Keratinocyte (primary cell): ENCODE results near the gene URGCP. TPM values are rescaled to one million over a fixed set of nuclear protein-coding genes. Genes with fewer than 3 reads are reported as not detected.

Source experiments
- DNase-seq: peaks from one replicate; pipeline ENCODE4 v3.0.0-alpha.2; 2011; ENCODE audit warnings: low read depth, missing footprints, low spot score
- FAIRE-seq: peaks from 2 replicates; lab custom pipeline; 2011; peaks lifted over from hg19 to GRCh38; lab: Jason Lieb, UNC
- H2AFZ ChIP-seq: 2 replicates; pipeline ENCODE4 v1.6.0; 2012; ENCODE audit warnings: low read length, control low read depth, inconsistent platforms; ENCODE audit not compliant: control insufficient read depth
- H3K27ac ChIP-seq: 2 replicates; pipeline ENCODE4 v1.5.1; 2011; ENCODE audit warnings: low read length; ENCODE audit not compliant: control insufficient read depth, insufficient read depth
- H3K27me3 ChIP-seq: 3 replicates; pipeline ENCODE4 v1.6.0; 2011; ENCODE audit warnings: low read length; ENCODE audit not compliant: control insufficient read depth, insufficient read depth; ENCODE audit errors: extremely low read depth
- H3K36me3 ChIP-seq, 2 experiments: 2 replicates in 1 of 2; 3 replicates in 1 of 2; pipeline ENCODE4 v1.5.1; 2011; ENCODE audit warnings: low read length in 2 of 2, mild to moderate bottlenecking in 1 of 2; ENCODE audit not compliant: control insufficient read depth in 2 of 2, insufficient read depth in 2 of 2; ENCODE audit errors: extremely low read depth in 1 of 2
- H3K4me1 ChIP-seq: 3 replicates; pipeline ENCODE4 v1.5.1; 2011; ENCODE audit warnings: low read length; ENCODE audit not compliant: control insufficient read depth, insufficient read depth; ENCODE audit errors: extremely low read depth
- H3K4me2 ChIP-seq: 3 replicates; pipeline ENCODE4 v1.6.0; 2011; ENCODE audit warnings: low read depth, low read length; ENCODE audit not compliant: control insufficient read depth, insufficient read depth; ENCODE audit errors: extremely low read depth
- H3K4me3 ChIP-seq, 3 experiments: fragments of 200-600 bp in 1 of 3; sonication (generic) in 1 of 3; 2 replicates in 2 of 3; 3 replicates in 1 of 3; pipeline ENCODE4 v1.5.1; 2011 to 2016; ENCODE audit warnings: low read length in 3 of 3, mild to moderate bottlenecking in 3 of 3, control low read depth in 2 of 3, inconsistent platforms in 1 of 3, low read depth in 1 of 3, mixed read lengths in 1 of 3, mixed run types in 1 of 3, moderate library complexity in 1 of 3; ENCODE audit not compliant: control insufficient read depth in 2 of 3, insufficient read depth in 2 of 3; ENCODE audit errors: extremely low read depth in 1 of 3
- H3K79me2 ChIP-seq: 2 replicates; pipeline ENCODE4 v1.6.0; 2012; ENCODE audit warnings: low read length; ENCODE audit not compliant: control insufficient read depth, insufficient read depth
- H3K9ac ChIP-seq: 3 replicates; pipeline ENCODE4 v1.6.0; 2011; ENCODE audit warnings: low read length; ENCODE audit not compliant: control insufficient read depth, insufficient read depth; ENCODE audit errors: extremely low read depth
- H3K9me1 ChIP-seq: 3 replicates; pipeline ENCODE4 v1.6.0; 2011; ENCODE audit warnings: low read length; ENCODE audit not compliant: control insufficient read depth, insufficient read depth; ENCODE audit errors: extremely low read depth
- H3K9me3 ChIP-seq: 2 replicates; pipeline ENCODE4 v1.5.1; 2012; ENCODE audit warnings: low read depth, low read length; ENCODE audit not compliant: control insufficient read depth
- H4K20me1 ChIP-seq: 3 replicates; pipeline ENCODE4 v1.6.0; 2011; ENCODE audit warnings: low read length; ENCODE audit not compliant: control insufficient read depth, insufficient read depth; ENCODE audit errors: extremely low read depth
- EZH2 ChIP-seq: IDR thresholded peaks from one replicate; pipeline ENCODE4 v1.6.1; 2012; ENCODE audit warnings: inconsistent platforms, mild to moderate bottlenecking, low read length, moderate library complexity
- dilution Hi-C: fragments of 300-500 bp; cut with MboI; formaldehyde crosslinking; loops from one replicate; pipeline ENCODE4 v1.7.0; 2020; ENCODE audit warnings: low sequenced_read_pairs; ENCODE audit not compliant: extremely low pct_ligation_motif_present
- polyA plus RNA-seq, 5 experiments: library from polyadenylated mRNA; depleted of rRNA in 3 of 5; stranded (reverse) in 3 of 5; stranded (forward) in 1 of 5; unstranded in 1 of 5; fragments of >200 nt; gene quantifications; 1 replicate in 1 of 5; 2 replicates in 3 of 5; 3 replicates in 1 of 5; pipeline versions ENCODE4 v1.2.1 to v1.2.3, GENCODE V29; 2011 to 2012; ENCODE audit warnings: missing spikeins in 2 of 5, low read depth in 1 of 5, low replicate concordance in 1 of 5
- TF ChIP-seq, protein P1 (sequence below), 3 experiments: IDR thresholded peaks in 1 of 3; conservative IDR thresholded peaks in 1 of 3; optimal IDR thresholded peaks in 1 of 3; 2 replicates in 2 of 3; 3 replicates in 1 of 3; pipeline versions ENCODE3 to v1.5.1; 2011; ENCODE audit warnings: low read length in 3 of 3, mild to moderate bottlenecking in 3 of 3, moderate library complexity in 2 of 3, control low read depth in 1 of 3, inconsistent platforms in 1 of 3; ENCODE audit not compliant: insufficient read depth in 2 of 3; ENCODE audit errors: extremely low read depth in 1 of 3

URGCP gene
- polyA plus RNA-seq, 1 donor (not counting 4 experiments of a cell fraction or from before 2014, with no cell fraction given) = 27.6 TPM

DNA sequence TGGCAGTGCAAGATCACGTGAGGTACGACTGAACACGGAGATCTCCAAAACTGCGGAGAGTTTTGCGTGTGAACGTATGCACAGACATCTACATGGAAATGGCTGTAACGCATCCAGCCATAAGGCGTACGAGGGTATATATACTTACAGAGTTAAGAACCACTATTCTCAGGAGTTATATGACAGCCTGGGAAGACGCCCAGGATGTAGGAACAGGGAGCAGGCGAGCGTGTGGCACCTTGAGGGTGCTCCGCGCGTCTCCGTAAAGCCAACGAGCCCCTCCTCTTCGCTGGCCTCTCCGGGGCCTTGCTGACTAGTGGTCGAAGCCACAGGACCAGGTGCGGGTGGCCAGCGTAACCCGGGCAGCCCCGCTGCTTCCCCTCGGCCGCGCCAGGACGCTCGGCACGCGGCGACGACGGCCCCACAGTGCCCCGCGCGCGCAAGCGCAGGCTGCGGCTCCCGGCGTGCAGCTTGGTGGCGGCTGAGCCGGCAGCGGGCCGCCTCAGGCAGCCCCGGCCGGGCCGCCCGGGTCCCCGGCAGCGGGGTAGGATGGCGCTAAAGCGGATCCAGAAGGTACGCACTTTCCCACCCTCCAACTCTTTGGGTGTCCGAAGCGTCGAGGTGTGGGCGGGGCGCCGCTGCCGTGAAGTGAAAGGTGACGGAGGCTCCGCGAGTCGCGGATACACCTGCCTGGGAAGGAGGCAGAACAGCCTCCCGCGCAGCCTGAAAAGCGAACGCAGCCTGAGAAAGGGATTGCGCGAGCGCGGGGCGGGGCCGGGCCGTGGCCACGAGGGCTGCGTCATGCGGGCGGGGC lies 19.8 kb upstream of the URGCP start, which contains the start of gene UBE2D4:
TSS of gene UBE2D4 (plus strand) at position 453 of the 814 bp plus-strand sequence. CDS start at position 550, 97 bp downstream.
- dilution Hi-C loops = no loop called here
- Histone ChIP-seq H3K27me3 (no peaks in the 10 kb centered on the region), H3K36me3 (no peaks in the 10 kb centered on the region), H3K9me3 (no peaks in the 10 kb centered on the region), H3K79me2 (no peaks in the 10 kb centered on the region), H3K4me1 (peaks cover 11% of the 10 kb centered on the region), H3K9ac (peak within 1 kb of the TSS; percentile 77), H3K9me1 (no peaks in the 10 kb centered on the region), H3K4me2 (peak within 1 kb of the TSS; percentile 99), H2AFZ (peak within 1 kb of the TSS; percentile 98), H3K4me3 (peak within 1 kb of the TSS; percentile 52 to 92 (median 75)), H4K20me1 (no peaks in the 10 kb centered on the region), H3K27ac (peak within 1 kb of the TSS; percentile 72)
- no peak for DNase-seq
- TF ChIP-seq, protein P1, sequence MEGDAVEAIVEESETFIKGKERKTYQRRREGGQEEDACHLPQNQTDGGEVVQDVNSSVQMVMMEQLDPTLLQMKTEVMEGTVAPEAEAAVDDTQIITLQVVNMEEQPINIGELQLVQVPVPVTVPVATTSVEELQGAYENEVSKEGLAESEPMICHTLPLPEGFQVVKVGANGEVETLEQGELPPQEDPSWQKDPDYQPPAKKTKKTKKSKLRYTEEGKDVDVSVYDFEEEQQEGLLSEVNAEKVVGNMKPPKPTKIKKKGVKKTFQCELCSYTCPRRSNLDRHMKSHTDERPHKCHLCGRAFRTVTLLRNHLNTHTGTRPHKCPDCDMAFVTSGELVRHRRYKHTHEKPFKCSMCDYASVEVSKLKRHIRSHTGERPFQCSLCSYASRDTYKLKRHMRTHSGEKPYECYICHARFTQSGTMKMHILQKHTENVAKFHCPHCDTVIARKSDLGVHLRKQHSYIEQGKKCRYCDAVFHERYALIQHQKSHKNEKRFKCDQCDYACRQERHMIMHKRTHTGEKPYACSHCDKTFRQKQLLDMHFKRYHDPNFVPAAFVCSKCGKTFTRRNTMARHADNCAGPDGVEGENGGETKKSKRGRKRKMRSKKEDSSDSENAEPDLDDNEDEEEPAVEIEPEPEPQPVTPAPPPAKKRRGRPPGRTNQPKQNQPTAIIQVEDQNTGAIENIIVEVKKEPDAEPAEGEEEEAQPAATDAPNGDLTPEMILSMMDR (optimal IDR thresholded peaks at IDR 0.05 in 1 of 3, IDR thresholded peaks at IDR 0.05 in 1 of 3, conservative IDR thresholded peaks at IDR 0.05 in 1 of 3; ENCODE audit: extremely low read depth in 1 of 3, insufficient read depth in 2 of 3, low read length in 3 of 3) = peak in 1 of 3 experiments; percentile 4
- no peak for TF ChIP-seq EZH2
- no peak for FAIRE-seq

DNA sequence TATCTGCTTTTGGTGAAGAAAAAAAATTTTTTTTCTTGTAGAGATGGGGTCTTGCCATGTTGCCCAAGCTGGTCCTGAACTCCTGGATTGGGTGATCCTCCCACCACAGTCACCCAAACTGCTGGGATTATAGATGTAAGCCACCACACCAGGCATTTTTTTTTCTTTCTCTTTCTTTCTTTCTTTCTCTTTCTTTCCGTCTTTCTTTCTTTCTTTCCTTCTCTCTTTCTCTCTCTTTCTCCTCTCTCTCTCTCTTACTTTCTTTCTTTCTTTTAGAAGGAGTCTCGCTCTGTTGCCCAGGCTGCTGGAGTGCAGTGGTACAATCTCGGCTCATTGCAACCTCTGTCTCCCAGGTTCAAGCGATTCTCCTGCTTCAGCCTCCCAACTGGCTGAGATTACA lies 16.3 kb upstream of the URGCP start:
- Histone ChIP-seq H3K9me1 (no peaks in the 10 kb centered on the region), H3K79me2 (no peaks in the 10 kb centered on the region), H4K20me1 (no peaks in the 10 kb centered on the region), H3K4me1 (peaks cover 11% of the 10 kb centered on the region), H3K9ac (no peak overlapping the region), H3K27me3 (no peaks in the 10 kb centered on the region), H2AFZ (no peak overlapping the region), H3K4me3 (no peak overlapping the region), H3K27ac (no peak overlapping the region), H3K36me3 (peaks cover 0 to 3% of the 10 kb centered on the region in 2 experiments), H3K9me3 (no peaks in the 10 kb centered on the region), H3K4me2 (no peak overlapping the region)
- FAIRE-seq (no peak), DNase-seq (no peak)
- TF ChIP-seq EZH2 = no peak
- TF ChIP-seq, protein P1 (optimal IDR thresholded peaks at IDR 0.05 in 1 of 3, IDR thresholded peaks at IDR 0.05 in 1 of 3, conservative IDR thresholded peaks at IDR 0.05 in 1 of 3; ENCODE audit: extremely low read depth in 1 of 3, insufficient read depth in 2 of 3, low read length in 3 of 3) = no peak
- dilution Hi-C loops = no loop called here
